T-helper 2 cell treated with Interferon-gamma antibody and Interleukin-4, amounts not matched to agents 5 μg/mL and 100 μg/mL, for 36 hours (primary cell): ENCODE results near the gene RFX8.
"Not testable (repeated sequence)": the region's sequence is repeated elsewhere in the genome, so short reads cannot be mapped to it uniquely, and the experiment has no call there.

Experiments used
- DNase-seq: peaks from one replicate; pipeline ENCODE4 v3.0.0; 2021; ENCODE audit warnings: low spot score
- H3K27ac Mint-ChIP-seq: one replicate; pipeline ENCODE4 v1.8.0; 2021; ENCODE audit warnings: mild to moderate bottlenecking, mixed read lengths
- H3K27me3 Mint-ChIP-seq: one replicate; pipeline ENCODE4 v1.8.0; 2021; ENCODE audit warnings: low read depth, mixed read lengths
- H3K36me3 Mint-ChIP-seq: one replicate; pipeline ENCODE4 v1.8.0; 2021; ENCODE audit warnings: low read depth, mixed read lengths
- H3K4me1 Mint-ChIP-seq: one replicate; pipeline ENCODE4 v1.8.0; 2021; ENCODE audit warnings: low read depth, mixed read lengths
- H3K4me3 Mint-ChIP-seq: one replicate; pipeline ENCODE4 v1.8.0; 2022; ENCODE audit warnings: mild to moderate bottlenecking, moderate library complexity, mixed read lengths
- H3K9me3 Mint-ChIP-seq: one replicate; pipeline ENCODE4 v1.8.0; 2021; ENCODE audit warnings: mixed read lengths

Gene RFX8

DNA sequence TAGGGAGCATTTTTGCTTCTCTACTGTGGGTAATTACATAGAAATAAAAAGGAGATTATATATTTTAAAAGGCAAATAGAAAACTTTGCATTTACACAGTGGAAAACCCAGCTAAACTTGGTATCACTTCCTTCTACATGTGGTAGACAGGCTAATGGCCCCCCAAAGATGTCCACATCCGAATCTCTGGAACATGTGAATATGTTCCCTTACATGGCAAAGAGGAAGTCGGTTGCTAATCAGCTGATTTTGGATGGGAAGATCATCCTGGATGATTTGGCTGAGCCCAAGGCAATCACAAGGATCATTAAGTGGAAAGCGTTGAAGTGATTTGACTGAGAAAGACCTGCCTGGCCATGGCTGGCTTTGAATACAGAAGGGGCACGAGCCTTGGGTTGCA lies 113.8 kb downstream of the RFX8 start:
- Mint-ChIP-seq H3K4me3 (peak overlapping the region; percentile 69), H3K4me1 (peaks cover 39% of the 10 kb centered on the region), H3K27me3 (peaks cover 16% of the 10 kb centered on the region), H3K27ac (peak overlapping the region; percentile 79), H3K9me3 (no peaks in the 10 kb centered on the region), H3K36me3 (no peaks in the 10 kb centered on the region)
- DNase-seq: no peak

- Mint-ChIP-seq H3K36me3 (no peaks in the 10 kb centered on the region), H3K9me3 (no peaks in the 10 kb centered on the region), H3K4me1 (peaks cover 41% of the 10 kb centered on the region), H3K27me3 (peaks cover 9% of the 10 kb centered on the region), H3K27ac (peak overlapping the region; percentile 3), H3K4me3 (peak overlapping the region; percentile 6)
- DNase-seq: no peak
Measured at GRCh38 chr2:101360232-101360631, 114.7 kb downstream of the RFX8 start.

GRCh38 chr2:101359410-101359954 lies 115.4 kb downstream of the RFX8 start:
- peaks cover 41% of the 10 kb centered on the region for H3K4me1 Mint-ChIP-seq
- H3K27me3 Mint-ChIP-seq: peaks cover 5% of the 10 kb centered on the region
- H3K36me3 Mint-ChIP-seq: no peaks in the 10 kb centered on the region
- H3K27ac Mint-ChIP-seq: no peak overlapping the region
- no peak for DNase-seq
- no peak overlapping the region for H3K4me3 Mint-ChIP-seq
- H3K9me3 Mint-ChIP-seq: no peaks in the 10 kb centered on the region

- no peak overlapping the region for H3K4me3 Mint-ChIP-seq
- no peak for DNase-seq
- no peaks in the 10 kb centered on the region for H3K36me3 Mint-ChIP-seq
- no peak overlapping the region for H3K27ac Mint-ChIP-seq
- H3K4me1 Mint-ChIP-seq: peaks cover 38% of the 10 kb centered on the region
- H3K9me3 Mint-ChIP-seq: no peaks in the 10 kb centered on the region
- peaks cover 11% of the 10 kb centered on the region for H3K27me3 Mint-ChIP-seq
Measured at GRCh38 chr2:101357376-101357775, 117.5 kb downstream of the RFX8 start.

DNA sequence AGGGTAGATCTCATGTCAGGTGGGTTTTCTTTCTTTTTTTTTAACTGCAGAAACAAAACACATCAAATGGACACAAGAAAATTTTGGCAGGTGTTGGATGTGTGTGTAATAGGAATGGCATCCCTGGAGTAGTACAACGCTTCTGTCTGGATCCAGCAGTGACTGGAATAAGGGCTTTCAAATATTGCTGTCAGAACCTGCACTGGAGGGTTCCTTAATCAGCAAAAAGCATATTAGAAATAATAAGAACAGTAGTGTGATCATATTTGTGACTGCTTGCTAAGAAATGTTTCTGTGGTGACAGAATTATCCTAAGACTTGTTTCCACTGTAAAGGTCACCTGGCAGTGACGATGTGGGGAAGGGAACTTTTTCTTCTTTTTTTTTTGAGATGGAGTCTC lies 118.4 kb downstream of the RFX8 start:
- Mint-ChIP-seq H3K27me3 (peaks cover 11% of the 10 kb centered on the region), H3K4me3 (no peak overlapping the region), H3K4me1 (peaks cover 29% of the 10 kb centered on the region), H3K9me3 (no peaks in the 10 kb centered on the region), H3K36me3 (no peaks in the 10 kb centered on the region), H3K27ac (no peak overlapping the region)
- no peak for DNase-seq

DNA sequence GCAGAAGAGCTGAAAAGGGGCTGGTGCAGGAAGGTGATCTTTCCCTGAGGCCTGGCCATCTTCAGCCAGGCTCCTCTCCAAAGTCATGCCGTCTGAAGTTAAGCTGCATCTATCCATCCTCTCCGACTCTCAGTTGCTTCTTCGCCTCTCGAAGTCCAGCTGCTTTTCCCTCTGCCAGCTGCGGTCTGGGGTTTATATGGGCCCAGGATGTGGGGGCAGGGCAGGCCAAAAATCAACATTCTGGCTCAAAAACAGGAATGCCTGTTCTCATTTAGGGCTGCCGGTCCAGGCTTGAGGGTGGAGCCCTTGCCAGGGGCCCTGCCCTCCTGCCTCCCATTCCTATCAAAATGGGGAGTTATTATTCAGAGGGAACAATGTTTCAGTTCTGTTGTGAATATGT lies 118.9 kb downstream of the RFX8 start:
- Mint-ChIP-seq H3K4me1 (peaks cover 25% of the 10 kb centered on the region), H3K27ac (no peak overlapping the region), H3K4me3 (no peak overlapping the region), H3K9me3 (no peaks in the 10 kb centered on the region), H3K27me3 (peaks cover 11% of the 10 kb centered on the region), H3K36me3 (no peaks in the 10 kb centered on the region)
- no peak for DNase-seq

DNA sequence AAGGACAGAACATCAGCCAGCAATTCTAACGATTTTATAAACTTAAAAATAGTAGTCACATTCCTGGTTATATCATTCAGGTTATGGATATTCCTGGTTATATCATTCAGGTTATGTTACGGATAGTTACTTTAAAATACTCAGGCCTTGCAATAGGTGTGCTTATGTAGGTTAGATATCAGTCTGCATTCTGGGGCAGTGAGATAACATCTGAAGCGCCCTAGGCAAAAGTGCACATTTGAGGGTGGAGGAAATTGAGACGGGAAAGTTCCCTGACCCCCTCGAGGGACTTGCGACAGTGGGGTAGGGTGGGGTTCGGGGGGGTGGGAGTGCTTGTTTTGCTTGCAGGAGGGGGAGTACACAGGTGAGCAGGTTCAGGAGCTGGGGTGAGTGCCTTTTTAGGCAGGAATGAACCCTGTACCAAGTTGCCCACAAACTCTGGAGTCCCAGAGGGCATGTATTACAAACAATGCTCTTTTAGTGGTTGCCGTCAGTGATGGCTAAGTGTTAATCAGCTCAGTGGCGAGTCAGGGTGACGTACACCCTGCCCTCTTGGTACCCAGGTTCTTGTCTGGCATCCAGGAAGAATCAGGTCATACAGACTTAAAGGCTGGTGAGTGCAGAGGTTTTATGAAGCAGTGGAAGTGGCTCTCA lies 119.4 kb downstream of the RFX8 start:
- no peak overlapping the region for H3K27ac Mint-ChIP-seq
- H3K4me3 Mint-ChIP-seq: no peak overlapping the region
- no peak for DNase-seq
- H3K9me3 Mint-ChIP-seq: no peaks in the 10 kb centered on the region
- H3K36me3 Mint-ChIP-seq: no peaks in the 10 kb centered on the region
- H3K27me3 Mint-ChIP-seq: peaks cover 11% of the 10 kb centered on the region
- H3K4me1 Mint-ChIP-seq: peaks cover 26% of the 10 kb centered on the region

- H3K4me1 Mint-ChIP-seq: peaks cover 24% of the 10 kb centered on the region
- H3K27ac Mint-ChIP-seq: no peak overlapping the region
- H3K27me3 Mint-ChIP-seq: peaks cover 8% of the 10 kb centered on the region
- H3K4me3 Mint-ChIP-seq: no peak overlapping the region
- no peak for DNase-seq
- no peaks in the 10 kb centered on the region for H3K36me3 Mint-ChIP-seq
- no peaks in the 10 kb centered on the region for H3K9me3 Mint-ChIP-seq
Measured at GRCh38 chr2:101354420-101355311, 120.2 kb downstream of the RFX8 start.

GRCh38 chr2:101352631-101353030 lies 122.3 kb downstream of the RFX8 start:
- H3K27ac Mint-ChIP-seq, H3K4me3 Mint-ChIP-seq, H3K9me3 Mint-ChIP-seq, DNase-seq, H3K36me3 Mint-ChIP-seq: not testable (repeated sequence)
- H3K4me1 Mint-ChIP-seq: peaks cover 21% of the 10 kb centered on the region
- H3K27me3 Mint-ChIP-seq: peaks cover 11% of the 10 kb centered on the region

GRCh38 chr2:101351207-101351606 lies 123.7 kb downstream of the RFX8 start:
- Mint-ChIP-seq H3K36me3 (no peaks in the 10 kb centered on the region), H3K4me1 (peaks cover 19% of the 10 kb centered on the region), H3K4me3 (no peak overlapping the region), H3K9me3 (no peaks in the 10 kb centered on the region), H3K27me3 (peaks cover 19% of the 10 kb centered on the region), H3K27ac (no peak overlapping the region)
- no peak for DNase-seq

GRCh38 chr2:101349893-101350662 lies 124.8 kb downstream of the RFX8 start:
- peaks cover 17% of the 10 kb centered on the region for H3K4me1 Mint-ChIP-seq
- DNase-seq: no peak
- H3K36me3 Mint-ChIP-seq: no peaks in the 10 kb centered on the region
- H3K27ac Mint-ChIP-seq: no peak overlapping the region
- H3K27me3 Mint-ChIP-seq: peaks cover 19% of the 10 kb centered on the region
- no peak overlapping the region for H3K4me3 Mint-ChIP-seq
- H3K9me3 Mint-ChIP-seq: no peaks in the 10 kb centered on the region

GRCh38 chr2:101348883-101349282 lies 126.0 kb downstream of the RFX8 start:
- no peak overlapping the region for H3K27ac Mint-ChIP-seq
- H3K27me3 Mint-ChIP-seq: peaks cover 21% of the 10 kb centered on the region
- no peak for DNase-seq
- H3K36me3 Mint-ChIP-seq: no peaks in the 10 kb centered on the region
- peaks cover 19% of the 10 kb centered on the region for H3K4me1 Mint-ChIP-seq
- H3K4me3 Mint-ChIP-seq: no peak overlapping the region
- no peaks in the 10 kb centered on the region for H3K9me3 Mint-ChIP-seq
